Neural progenitor cell (in vitro differentiated cells): Measurements from ENCODE around the gene FHAD1. TPM values are rescaled to one million over a fixed set of nuclear protein-coding genes. Genes with fewer than 3 reads are reported as not detected.

Source experiments
- DNase-seq: peaks from one replicate; pipeline ENCODE4 v3.0.0-alpha.2; 2016; ENCODE audit warnings: low spot score
- H2AFZ ChIP-seq: fragments of 200-600 bp; sonication (generic); replicated peaks from 2 replicates; pipeline ENCODE4 v1.6.1; 2016; ENCODE audit warnings: antibody characterized with exemption
- H3F3A ChIP-seq: fragments of 200-600 bp; sonication (generic); 2 replicates; pipeline ENCODE4 v1.6.1; 2016; ENCODE audit warnings: antibody characterized with exemption, low read depth
- H3K27ac ChIP-seq: fragments of 200-600 bp; sonication (generic); 2 replicates; pipeline ENCODE4 v1.5.1; 2016; ENCODE audit warnings: mild to moderate bottlenecking
- H3K27me3 ChIP-seq: fragments of 200-600 bp; sonication (generic); 2 replicates; pipeline ENCODE4 v1.6.1; 2016; ENCODE audit warnings: mild to moderate bottlenecking, moderate library complexity
- H3K36me3 ChIP-seq: fragments of 200-600 bp; sonication (generic); 2 replicates; pipeline ENCODE4 v1.5.1; 2016
- H3K4me1 ChIP-seq: fragments of 200-600 bp; sonication (generic); 2 replicates; pipeline ENCODE4 v1.6.1; 2016; ENCODE audit warnings: mixed run types
- H3K4me2 ChIP-seq: fragments of 200-600 bp; sonication (generic); 2 replicates; pipeline ENCODE4 v1.6.1; 2016
- H3K4me3 ChIP-seq: fragments of 200-600 bp; sonication (generic); 2 replicates; pipeline ENCODE4 v1.5.1; 2016
- H3K79me2 ChIP-seq: fragments of 200-600 bp; sonication (generic); 2 replicates; pipeline ENCODE4 v1.6.1; 2016; ENCODE audit warnings: low read depth
- H3K9ac ChIP-seq: fragments of 200-600 bp; sonication (generic); 2 replicates; pipeline ENCODE4 v1.6.1; 2016
- H3K9me3 ChIP-seq: fragments of 200-600 bp; sonication (generic); 2 replicates; pipeline ENCODE4 v1.5.1; 2016; ENCODE audit warnings: low read depth
- H4K20me1 ChIP-seq: fragments of 200-600 bp; sonication (generic); 2 replicates; pipeline ENCODE4 v1.6.1; 2016; ENCODE audit warnings: low read depth
- H3K27ac Mint-ChIP-seq: 3 replicates; pipeline ENCODE4 v1.8.0; 2021; ENCODE audit warnings: mixed read lengths
- H3K27me3 Mint-ChIP-seq: 2 replicates; pipeline ENCODE4 v1.8.0; 2022; ENCODE audit warnings: low read depth, mild to moderate bottlenecking, inconsistent platforms, moderate library complexity, mixed read lengths; ENCODE audit not compliant: insufficient read depth
- H3K36me3 Mint-ChIP-seq: 3 replicates; pipeline ENCODE4 v1.8.0; 2021; ENCODE audit warnings: mixed read lengths
- H3K4me1 Mint-ChIP-seq: 3 replicates; pipeline ENCODE4 v1.8.0; 2021; ENCODE audit warnings: mixed read lengths
- H3K4me3 Mint-ChIP-seq: 3 replicates; pipeline ENCODE4 v1.8.0; 2021; ENCODE audit warnings: mild to moderate bottlenecking, moderate library complexity, mixed read lengths
- H3K9me3 Mint-ChIP-seq: 3 replicates; pipeline ENCODE4 v1.8.0; 2020; ENCODE audit warnings: mixed read lengths
- CTCF ChIP-seq: fragments of 200-600 bp; sonication (generic); IDR thresholded peaks from 2 replicates; pipeline ENCODE4 v1.5.1; 2017; ENCODE audit warnings: antibody characterized with exemption, mild to moderate bottlenecking
- EZH2 ChIP-seq: fragments of 200-600 bp; sonication (generic); IDR thresholded peaks from 2 replicates; pipeline ENCODE4 v1.6.1; 2017; ENCODE audit warnings: antibody characterized with exemption, mild to moderate bottlenecking, moderate library complexity
- EZH2phosphoT487 ChIP-seq: fragments of 200-600 bp; sonication (generic); IDR thresholded peaks from 2 replicates; pipeline ENCODE4 v1.6.1; 2017; ENCODE audit warnings: antibody characterized with exemption
- total RNA-seq: library from RNA; depleted of rRNA; stranded (reverse); fragments of >200 nt; gene quantifications from 2 replicates; pipeline ENCODE4 v1.2.3, GENCODE V29; 2015; ENCODE audit warnings: low replicate concordance

FHAD1 gene
- total RNA-seq, 1 donor from 2014 or later = 9.1 TPM

DNA sequence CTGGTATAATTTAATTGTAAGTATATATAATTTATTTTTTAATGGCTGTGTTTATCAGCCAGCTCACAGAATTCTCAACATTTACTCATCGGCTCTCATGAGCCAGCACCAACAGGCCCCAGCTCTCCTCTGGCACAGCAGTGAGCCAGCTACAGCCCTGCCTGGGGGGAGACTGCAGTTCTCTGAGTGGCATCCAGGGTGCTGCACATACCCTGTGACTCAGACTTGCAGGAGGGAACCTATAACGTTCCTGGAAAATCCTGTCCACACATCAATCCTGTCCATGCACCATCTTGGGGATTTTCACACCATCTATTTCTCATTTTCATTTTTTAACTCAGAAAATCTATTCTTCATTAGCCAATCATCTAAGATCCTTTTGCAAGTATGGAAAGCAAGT, 36.5 kb downstream of the FHAD1 start:
- Mint-ChIP-seq H3K36me3 (no peaks in the 10 kb centered on the region), H3K27me3 (no peaks in the 10 kb centered on the region), H3K9me3 (no peaks in the 10 kb centered on the region), H3K27ac (no peak overlapping the region), H3K4me3 (no peak overlapping the region), H3K4me1 (peaks cover 3% of the 10 kb centered on the region)
- Histone ChIP-seq H3K79me2 (no peaks in the 10 kb centered on the region), H4K20me1 (no peaks in the 10 kb centered on the region), H3K36me3 (no peaks in the 10 kb centered on the region), H3K9me3 (no peaks in the 10 kb centered on the region), H3K27me3 (no peaks in the 10 kb centered on the region), H3K9ac (no peak overlapping the region), H3K27ac (no peak overlapping the region), H3K4me1 (no peaks in the 10 kb centered on the region), H2AFZ (no peak overlapping the region), H3K4me3 (no peak overlapping the region), H3F3A (no peaks in the 10 kb centered on the region), H3K4me2 (no peak overlapping the region)
- no peak for DNase-seq
- TF ChIP-seq CTCF (no peak), EZH2 (no peak), EZH2phosphoT487 (no peak)

DNA sequence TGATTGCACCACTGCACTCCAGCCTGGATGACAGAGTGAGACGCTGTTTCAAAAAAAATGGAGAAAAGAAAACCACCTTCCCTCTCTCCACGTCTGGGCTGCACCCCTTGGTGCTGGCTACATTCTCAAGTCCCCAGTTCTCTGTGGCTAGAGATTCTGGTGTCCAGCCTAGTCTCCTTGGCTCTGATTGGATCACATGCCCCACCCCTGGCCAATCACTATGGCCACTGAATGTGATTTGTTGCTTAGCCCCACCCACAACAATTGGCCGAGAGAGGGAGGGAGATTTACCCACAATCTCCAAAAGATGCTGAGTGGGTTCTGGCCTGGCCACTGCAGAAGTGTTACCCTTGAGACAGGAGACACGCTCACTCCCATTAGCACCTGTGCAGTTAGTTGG, 39.4 kb downstream of the FHAD1 start:
- no peak for DNase-seq

GRCh38 chr1:15287035-15287979, 40.3 kb downstream of the FHAD1 start:
- H3K27me3 Mint-ChIP-seq = peaks cover 5% of the 10 kb centered on the region
- no peaks in the 10 kb centered on the region for H3K9me3 ChIP-seq
- no peak overlapping the region for H2AFZ ChIP-seq
- no peaks in the 10 kb centered on the region for H3K36me3 ChIP-seq
- no peaks in the 10 kb centered on the region for H3K4me1 ChIP-seq
- H4K20me1 ChIP-seq = no peaks in the 10 kb centered on the region
- no peaks in the 10 kb centered on the region for H3F3A ChIP-seq
- H3K27ac ChIP-seq = no peak overlapping the region
- H3K79me2 ChIP-seq = no peaks in the 10 kb centered on the region
- TF ChIP-seq CTCF (no peak), EZH2phosphoT487 (no peak), EZH2 (no peak)
- no peak overlapping the region for H3K27ac Mint-ChIP-seq
- H3K4me3 ChIP-seq = no peak overlapping the region
- no peaks in the 10 kb centered on the region for H3K9me3 Mint-ChIP-seq
- H3K36me3 Mint-ChIP-seq = no peaks in the 10 kb centered on the region
- no peak for DNase-seq
- no peaks in the 10 kb centered on the region for H3K27me3 ChIP-seq
- no peak overlapping the region for H3K4me3 Mint-ChIP-seq
- no peak overlapping the region for H3K4me2 ChIP-seq
- H3K4me1 Mint-ChIP-seq = peaks cover 3% of the 10 kb centered on the region
- H3K9ac ChIP-seq = no peak overlapping the region

More for the DNA sequence above, 39.4 kb downstream of the FHAD1 start:
- TF ChIP-seq EZH2 = no peak
- TF ChIP-seq EZH2phosphoT487 = no peak
- no peak for TF ChIP-seq CTCF
- Histone ChIP-seq H3K79me2 (no peaks in the 10 kb centered on the region), H3K36me3 (no peaks in the 10 kb centered on the region), H4K20me1 (no peaks in the 10 kb centered on the region), H3K27me3 (no peaks in the 10 kb centered on the region), H3K9me3 (no peaks in the 10 kb centered on the region), H3K4me1 (no peaks in the 10 kb centered on the region), H3K4me2 (no peak overlapping the region), H3F3A (no peaks in the 10 kb centered on the region), H2AFZ (no peak overlapping the region), H3K9ac (no peak overlapping the region), H3K4me3 (no peak overlapping the region), H3K27ac (no peak overlapping the region)
- H3K27ac Mint-ChIP-seq = no peak overlapping the region
- no peaks in the 10 kb centered on the region for H3K36me3 Mint-ChIP-seq
- H3K9me3 Mint-ChIP-seq = no peaks in the 10 kb centered on the region
- H3K4me1 Mint-ChIP-seq = peaks cover 3% of the 10 kb centered on the region
- H3K27me3 Mint-ChIP-seq = peaks cover 4% of the 10 kb centered on the region
- no peak overlapping the region for H3K4me3 Mint-ChIP-seq
